SK-N-DZ (cell line): Measurements from ENCODE around the gene FBXL14.
"Not testable (repeated sequence)": the region's sequence is repeated elsewhere in the genome, so short reads cannot be mapped to it uniquely, and the experiment has no call there.

ENCODE experiments used
- DNase-seq: peaks from one replicate; pipeline ENCODE4 v3.0.0-alpha.2; 2015; ENCODE audit warnings: low spot score

Gene FBXL14

DNA sequence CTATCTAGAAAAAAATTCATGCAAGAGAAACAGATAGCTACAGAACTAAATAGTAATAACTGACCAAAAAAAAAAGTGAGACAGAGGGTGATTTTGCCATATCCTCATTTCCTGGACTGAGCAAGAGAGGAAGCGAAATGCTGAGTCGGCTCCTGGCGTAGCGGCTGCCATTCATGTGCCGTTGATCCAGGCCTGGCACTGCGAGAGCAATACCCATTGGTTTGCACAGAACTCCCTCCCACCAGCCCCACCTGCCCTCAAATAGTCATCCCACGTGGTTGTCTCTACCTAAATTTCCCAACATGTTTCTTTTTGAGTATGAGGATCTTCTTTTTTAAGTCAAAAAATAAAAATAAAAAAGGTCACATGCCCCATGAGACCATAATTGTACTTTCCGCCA is 25.2 kb upstream of the FBXL14 start:
- no peak for DNase-seq

DNA sequence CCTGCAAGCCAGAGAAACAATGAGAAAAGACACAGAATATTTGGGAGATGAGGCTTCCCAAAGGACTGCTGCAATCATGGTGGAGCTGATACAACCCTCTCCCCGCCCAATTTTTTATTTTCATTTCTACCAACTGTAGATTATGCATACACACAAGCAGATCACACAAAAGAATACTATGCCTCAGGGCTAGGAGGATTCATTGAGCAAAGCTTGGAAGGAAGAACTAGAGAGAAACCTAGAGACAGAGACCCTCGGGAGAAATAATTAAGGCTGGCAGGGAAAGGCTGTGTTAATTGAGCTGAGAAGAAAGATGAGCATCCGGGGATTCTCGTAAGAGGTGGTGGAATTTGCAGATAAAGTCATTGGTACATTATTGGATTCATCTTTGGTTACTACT is 24.8 kb upstream of the FBXL14 start:
- no peak for DNase-seq

DNA sequence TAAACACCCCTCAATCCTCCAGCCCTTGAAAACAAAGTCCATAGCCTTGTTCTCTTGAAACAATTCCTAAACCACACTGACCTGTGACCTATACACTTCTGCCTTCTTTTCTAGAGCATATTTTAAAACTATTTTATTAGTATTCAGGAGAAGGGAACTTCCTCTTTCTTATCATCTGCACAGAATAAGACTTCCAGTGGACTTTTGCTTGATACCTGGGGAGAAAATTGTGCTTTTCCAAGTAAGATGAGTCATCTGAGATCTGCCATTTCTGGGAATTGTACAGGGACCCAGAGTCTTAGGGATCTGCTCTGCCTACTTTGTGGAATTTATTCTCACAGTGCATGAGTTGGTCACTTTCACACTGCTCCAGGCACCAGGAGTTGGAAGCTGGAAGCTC is 24.1 kb upstream of the FBXL14 start:
- DNase-seq, result no peak

DNA sequence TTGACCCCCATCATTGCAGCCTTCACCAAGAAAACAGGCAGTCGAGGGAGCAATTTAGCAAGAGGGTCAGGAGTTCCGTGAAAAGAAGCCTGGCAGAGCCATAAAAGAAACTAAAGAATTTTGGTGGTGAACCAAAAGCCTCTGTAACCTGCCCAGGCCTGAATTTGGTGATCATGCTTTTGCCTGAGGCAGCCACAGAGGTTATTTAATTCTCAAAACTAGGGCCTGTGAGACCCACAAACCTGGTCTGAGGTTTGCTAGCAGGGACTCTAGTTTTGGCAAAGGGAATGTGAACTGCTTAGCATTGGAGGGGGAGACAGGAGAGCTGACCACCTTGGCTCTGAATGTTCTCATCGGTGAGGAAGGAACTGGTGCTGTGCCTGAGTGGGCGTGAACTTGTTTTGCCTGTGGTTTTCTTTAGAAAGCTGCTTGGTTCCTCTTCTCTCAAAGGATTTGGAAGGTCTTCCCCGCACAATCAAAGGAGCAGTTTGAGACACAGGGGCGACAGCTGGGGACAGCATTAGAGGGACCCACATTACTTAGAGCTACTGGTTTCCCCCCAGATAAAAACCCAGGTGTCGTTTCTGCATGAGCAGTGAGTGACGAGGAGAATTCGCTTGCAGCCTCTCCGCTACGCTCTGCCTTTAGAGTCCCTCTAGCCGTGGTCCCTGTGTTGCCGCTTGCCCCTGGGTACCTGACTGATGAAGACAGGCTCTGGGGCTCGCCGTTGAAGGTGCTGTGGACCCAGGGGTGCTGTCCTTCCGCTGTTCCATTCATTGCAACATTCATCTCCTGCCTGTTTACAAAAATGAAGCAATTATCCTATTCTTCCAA is 22.1 kb upstream of the FBXL14 start:
- no peak for DNase-seq

DNA sequence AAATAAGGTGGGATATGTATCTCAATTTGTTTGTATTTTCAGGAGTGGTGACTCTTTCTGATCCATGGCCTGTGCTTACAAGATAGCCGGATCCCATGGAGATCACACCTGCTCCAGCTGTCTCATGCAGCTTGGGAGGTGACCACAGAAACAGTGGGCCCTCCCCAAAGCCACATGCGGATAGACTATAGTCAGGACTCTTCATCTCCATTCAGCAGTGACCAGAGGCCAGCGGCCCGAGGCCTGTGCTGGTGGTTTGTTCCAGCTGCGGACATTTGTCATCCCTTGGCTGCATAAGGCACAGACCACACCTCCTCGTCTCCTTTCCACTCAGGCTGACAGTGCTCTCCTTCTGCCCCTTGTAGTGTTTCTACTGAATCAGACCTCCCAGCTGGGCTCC is 20.0 kb upstream of the FBXL14 start:
- no peak for DNase-seq

DNA sequence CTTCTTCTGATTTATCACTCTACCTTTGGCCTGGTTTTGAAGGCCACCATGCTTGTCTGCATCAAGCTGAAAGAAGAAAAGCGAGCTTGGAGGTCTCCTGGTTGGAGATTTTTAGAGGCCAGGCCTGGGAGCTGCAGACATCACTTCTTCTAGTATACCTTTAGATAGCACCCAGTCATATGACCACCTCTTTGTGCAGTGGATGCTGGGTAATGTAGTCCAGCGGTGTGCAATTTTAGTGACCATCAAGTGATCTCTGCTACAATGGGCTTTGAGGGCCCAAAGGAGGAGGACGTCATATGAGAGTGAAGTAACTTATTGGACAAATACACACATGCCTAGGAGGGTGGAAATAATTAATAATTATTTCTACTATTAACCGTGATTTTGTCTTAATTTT is 19.5 kb upstream of the FBXL14 start:
- no peak for DNase-seq

DNA sequence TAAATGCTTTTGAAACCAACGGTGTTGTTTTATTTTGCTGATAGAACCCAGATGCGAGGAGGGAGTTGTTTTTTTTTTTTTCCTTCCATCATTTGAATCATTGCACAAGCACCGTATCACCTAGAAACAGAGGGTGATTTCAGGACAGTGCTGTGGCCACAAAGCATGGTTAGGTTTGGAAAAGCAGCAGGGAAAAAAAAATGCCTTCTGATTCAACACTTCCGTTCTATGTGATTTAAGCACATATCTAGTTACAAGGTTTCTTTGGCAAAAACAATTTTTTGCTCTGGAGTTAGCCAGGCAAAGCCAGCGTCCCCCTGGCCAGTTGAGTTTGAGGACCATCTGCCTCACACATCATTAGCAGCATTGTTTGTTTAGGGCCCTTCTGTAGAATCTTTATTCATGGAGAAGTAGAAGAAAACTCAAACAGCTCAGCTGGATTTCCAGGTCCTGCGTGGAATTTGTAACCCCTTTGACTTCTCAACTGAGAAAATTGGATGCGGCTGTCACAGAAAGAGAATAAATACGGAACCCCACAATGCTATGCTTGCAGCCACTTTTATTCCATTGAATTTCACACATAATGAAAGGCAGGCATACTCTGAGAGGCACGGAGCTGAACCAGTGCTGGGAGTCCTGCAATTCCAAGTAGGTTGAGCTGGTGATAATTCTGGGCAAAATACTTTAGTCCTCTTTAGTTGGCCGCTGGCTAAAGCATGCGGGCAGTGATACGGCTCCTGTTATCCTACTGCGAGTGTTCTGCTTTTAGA is 17.6 kb upstream of the FBXL14 start:
- no peak for DNase-seq

DNA sequence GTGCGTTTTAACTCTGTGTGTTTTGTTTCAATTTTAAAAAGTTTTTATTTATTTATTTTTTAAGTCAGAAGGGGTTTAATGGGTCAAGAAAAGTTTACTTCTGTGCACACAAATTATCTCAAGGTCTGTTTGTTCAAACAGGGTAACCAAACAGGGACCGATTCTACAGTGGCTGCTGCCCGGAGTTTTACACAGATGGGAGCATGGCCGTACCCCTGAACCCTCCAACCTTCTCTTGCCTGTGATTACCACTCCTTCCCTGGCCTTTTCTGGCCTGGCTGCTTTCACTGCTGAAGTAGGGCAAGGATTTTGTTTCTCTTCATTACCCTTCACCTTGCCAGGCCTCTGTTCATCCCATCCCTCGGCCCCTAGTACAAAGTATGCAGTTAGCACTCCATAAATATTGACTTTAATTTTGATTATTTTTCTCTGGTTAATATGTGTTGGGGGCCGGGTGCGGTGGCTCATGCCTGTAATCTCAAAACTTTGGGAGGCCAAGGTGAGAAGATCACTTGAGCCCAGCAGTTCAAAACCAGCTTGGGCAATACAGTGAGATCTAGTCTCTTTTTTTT is 15.8 kb upstream of the FBXL14 start:
- no peak for DNase-seq

DNA sequence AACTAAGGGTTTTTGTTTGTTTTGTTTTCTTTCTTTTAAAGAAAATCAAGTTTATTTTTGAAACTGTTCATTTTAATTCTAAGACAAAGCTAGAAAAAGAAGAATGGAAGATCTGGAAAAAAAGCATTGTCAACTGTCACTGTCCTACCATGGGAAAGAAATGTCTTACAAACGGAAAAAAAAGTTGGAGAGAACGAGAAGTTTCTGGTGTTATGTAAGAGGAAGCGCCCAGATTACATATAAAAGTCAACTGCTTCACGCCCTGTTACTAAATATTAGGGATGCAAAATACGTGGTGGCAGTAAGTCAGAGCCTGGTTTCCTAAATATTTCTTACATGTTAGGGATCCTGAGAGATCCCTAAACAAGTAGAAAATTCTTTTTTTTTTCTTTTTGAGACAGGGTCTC is 14.3 kb upstream of the FBXL14 start:
- no peak for DNase-seq

DNA sequence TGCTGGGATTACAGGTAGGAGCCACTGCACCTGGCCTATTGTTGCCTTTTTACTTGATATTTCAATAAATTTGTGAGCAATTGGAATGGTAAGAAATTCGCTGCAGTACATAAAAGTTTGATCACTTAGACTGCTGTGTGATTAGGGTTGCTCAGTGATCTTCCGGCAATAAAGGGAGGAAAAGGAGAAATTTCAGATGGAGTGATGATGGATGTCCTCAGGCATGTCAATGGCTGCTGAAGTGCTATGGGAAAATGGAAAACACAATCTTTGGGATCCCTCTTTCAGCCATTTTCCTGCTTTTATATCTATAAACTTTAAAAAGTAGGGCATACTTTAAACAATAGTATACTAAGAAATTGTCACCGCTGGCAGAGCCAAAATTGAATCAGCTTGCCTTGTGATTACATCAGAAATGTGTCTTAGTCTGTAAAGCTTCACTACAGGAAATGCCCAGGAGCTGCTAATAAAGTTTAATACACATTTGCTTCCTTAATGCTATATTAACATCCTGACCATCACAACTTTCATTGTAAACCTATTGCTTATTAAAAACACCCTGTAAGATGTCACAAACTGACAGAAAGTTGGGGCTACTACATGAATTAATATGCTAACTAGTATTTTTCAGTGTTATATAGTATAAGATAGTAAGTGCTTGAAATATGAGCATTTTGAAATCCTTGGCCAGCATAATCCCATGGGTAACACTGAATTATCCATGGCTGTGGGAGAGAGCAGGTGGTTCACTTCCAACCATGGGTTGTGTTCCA is 13.7 kb upstream of the FBXL14 start:
- DNase-seq, result no peak

DNA sequence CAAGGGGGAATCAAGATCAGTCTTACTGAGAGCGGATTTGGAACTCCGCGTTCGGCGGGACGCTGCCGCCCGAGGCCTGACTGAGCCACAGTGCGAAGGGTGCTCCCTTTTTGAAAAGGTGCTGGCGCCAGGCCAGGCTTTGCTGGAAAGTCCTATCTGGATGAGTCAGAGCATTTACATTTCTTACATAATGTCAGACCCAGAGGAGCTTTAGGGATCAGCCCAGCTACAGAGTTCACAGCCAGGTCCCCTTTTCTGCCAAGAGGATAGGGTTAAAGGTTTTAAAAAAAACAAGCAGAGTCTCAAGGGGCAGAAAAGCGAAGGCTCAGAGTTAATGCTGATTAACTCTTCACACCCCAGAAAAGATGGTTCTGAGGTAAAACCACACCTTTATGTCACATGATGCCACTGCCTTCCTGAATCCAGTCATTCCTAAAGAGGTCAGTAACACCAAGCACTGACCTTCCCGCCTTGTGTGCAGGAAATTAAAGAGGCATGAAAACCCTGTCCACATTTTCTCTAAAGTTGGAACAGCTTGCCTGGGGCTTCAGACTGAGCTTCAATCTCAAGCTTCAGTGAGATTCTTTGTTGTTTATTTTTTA is 11.7 kb upstream of the FBXL14 start:
- no peak for DNase-seq

DNA sequence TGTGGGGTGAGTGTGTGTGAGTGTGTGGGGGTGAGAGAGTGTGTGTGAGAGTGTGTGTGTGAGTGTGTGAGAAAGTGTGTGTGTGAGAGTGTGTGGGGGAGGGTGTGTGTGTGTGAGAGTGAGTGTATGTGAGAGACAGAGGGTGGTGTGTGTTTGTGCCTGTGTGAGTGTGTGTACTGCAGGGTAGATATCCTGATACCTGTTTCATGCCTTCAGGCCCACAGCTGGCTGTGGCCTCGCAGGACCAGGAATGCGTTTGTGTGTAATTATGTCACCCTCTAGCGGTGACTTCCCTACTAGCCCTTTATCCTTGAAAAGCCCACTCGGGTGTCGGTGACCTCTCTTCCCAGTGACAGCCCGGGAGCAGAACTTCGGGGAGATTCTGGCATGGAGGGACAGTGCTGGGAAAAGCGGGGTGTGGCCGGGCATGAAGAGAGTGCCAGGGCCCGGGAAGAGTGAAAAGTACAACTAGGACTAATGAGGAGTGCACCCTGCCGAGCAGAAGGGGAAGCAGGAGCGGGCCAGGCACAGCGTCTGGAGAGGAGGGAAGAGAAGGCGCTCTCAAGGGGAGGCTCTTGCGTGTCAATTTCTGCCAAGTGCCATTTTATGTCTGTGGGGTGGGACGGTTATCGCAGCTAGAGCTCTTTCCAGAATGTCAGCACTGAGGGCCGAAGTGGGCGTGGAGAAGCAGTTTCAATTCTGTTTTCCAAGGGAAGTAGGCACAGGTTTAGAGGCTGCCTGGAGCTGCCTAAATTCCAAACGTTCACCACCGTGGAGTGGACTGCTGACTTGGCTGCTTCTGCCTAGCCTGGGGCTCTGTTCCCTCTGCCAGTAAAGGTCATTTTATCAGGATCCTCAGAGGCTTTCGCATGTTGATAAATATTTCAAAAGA is 11.0 kb upstream of the FBXL14 start:
- DNase-seq, result peak; percentile 87

DNA sequence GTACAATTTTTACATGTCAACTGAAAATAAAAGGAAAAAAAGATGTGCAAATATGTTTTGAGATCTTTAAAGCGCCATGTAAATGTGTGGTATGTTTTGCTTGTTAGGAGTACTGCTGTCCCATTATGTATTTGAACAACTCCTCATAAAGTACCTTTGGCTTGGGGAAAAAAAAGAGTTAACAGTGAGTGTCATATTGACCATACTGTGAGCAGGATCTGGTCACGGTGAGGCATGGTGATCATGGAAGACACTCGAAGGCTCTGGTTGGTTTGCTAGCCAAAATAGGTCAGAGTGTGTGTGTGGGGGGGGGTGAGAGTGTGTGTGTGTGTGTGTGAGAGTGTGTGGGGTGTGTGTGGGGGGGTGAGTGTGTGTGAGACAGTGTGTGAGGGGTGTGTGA is 10.1 kb upstream of the FBXL14 start:
- no peak for DNase-seq

DNA sequence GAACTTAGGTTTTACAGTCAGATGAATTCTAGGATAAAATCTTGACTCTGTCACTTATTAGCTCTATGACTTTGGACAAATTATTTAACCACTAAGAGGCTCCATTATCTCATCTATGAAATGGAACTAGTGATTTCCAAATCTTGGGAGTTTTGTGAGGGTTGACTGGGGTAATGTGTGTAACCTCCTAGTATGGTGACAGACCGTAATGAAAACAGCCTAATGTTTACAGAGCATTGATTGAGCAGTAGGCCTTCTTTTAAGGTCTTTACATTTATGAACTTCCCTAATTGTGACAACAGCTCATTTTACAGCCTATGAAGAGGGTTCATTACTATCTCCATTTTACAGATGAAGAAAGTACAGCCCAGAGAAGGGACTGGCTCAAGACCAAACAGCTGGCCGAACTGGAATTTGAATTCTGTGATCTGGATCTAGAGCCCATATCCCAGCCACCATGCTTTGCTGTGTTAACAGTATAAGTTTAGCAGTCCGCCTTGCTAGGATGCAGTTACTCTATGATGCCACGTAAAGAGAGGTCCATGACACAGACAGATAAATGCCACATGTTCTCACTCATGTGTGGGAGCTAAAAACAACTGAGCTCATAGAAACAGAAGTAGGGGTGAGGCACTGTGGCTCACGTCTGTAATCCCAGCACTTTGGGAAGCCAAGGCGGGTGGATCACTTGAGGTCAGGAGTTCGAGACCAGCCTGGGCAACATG is 9.1 kb upstream of the FBXL14 start:
- no peak for DNase-seq

DNA sequence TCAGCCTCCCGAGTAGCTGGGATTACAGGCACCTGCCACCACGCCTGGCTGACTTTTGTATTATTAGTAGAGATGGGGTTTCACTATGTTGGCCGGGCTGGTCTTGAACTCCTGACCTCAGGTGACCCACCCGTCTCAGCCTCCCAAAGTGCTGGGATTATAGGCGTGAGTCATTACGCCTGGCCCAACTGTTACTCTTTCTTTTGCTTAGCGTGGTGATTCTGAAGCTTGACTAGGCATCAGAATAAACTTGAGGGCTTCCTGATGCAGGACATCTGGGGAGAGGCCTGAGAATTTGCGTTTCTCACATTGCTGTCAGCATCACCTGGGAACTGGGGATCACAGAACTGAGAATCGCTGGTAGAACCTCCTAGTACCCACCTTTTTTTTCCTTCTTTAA is 8.3 kb upstream of the FBXL14 start:
- not testable (repeated sequence) for DNase-seq

DNA sequence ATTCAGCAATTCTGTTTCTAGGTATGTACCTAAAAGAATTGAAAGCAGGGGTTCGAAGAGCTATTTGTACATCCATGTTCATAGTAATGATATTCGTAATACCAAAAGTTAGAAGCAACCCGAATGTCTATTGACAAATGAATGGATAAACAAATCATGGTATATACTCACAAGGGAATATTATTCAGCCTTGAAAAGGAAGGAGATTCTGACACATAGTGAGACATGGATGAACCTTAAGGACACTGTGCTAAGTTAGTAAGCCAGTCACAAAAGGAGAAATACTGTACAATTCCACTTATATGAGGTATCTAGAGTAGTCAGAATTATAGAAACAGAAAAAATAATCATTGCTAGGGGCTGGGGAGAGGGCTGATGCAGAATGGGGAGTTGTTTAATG is 4.4 kb upstream of the FBXL14 start:
- DNase-seq, result no peak

DNA sequence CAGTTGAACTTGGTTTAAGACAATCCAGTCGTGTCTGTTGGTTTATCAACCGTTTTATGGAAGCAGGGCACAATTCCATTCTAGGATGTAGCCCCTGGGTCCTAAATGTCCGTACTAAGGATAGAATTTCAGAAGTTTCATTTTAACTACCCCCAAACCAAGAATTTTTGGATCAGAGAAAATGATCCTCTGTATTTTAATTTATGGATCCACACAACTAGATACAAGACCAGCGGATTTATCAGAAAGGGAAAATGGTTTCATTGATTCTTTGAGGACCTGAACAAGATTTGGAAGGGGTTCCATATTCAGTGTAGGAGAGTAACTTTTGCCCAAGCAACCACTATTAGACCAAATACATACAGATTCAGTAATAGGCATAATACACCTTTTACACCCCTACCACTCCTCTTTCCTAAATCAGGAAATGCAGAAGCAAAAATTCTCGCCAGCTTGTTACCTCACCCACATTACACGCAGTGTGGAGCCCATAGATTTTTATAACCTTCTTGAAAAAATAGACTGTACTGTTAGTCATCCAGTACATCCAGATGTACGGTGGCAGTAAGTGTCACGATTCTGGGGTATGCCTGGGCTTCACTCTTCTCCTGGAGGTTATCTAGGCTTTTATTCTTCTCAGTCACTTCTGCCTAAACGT is 1.4 kb upstream of the FBXL14 start:
- no peak for DNase-seq

DNA sequence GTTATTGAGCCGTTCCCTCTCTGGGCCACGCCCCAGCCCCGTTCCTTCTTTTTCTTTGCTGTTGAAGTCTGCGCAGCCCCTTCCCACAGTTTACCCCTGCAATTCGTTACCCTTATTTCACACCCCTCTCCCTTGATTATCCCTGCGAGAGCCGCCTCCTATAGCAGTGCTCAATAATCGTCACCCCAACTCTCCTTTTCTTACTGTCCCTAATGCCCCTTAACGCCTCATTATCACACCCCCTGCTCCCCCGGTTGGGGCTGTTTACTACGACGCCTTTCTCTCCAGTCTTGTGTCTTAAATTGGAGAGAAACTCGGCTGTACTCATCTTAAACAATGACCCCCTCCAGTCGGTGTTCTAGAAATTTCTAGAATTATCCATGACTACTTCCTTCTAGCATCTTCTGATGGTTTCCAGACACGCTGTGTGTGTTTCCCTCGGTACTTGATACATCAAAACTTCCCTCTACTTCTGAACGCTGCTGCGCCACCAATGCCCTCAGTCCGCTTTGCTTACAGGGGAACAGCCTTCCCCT is 713 bp upstream of the FBXL14 start:
- peak; percentile 36 for DNase-seq

DNA sequence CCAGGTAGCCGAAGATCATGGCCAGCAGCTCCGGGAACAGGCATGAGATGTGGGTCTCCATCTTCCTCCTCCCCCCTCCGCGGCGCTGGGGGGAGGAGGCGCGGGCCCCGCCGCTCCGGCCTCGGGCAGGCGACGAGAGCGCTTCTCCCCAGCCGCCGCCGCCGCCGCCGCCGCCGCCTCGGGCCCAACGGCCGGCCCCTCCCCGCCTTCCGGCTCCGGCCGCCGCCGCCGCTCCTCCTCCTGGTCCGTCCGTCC is 448 bp downstream of the FBXL14 start:
- DNase-seq, result peak; percentile 43
